Esophagus muscularis mucosa (tissue), 4 donors: ENCODE data around the gene FERMT3. TPM values are rescaled to one million over a fixed set of nuclear protein-coding genes. Genes with fewer than 3 reads are reported as not detected.

Experiments used
- DNase-seq: peaks from one replicate; pipeline ENCODE4 v3.0.0-alpha.2; 2017; ENCODE audit errors: extremely low spot score
- H3K27ac ChIP-seq, 4 donors: fragments of 200-600 bp; sonication (generic); replicated peaks in 1 of 4; 1 replicate in 3 of 4; 2 replicates in 1 of 4; pipeline ENCODE4 v1.5.1; 2016 to 2019; ENCODE audit warnings: mild to moderate bottlenecking in 1 of 4
- H3K27me3 ChIP-seq, 4 donors: fragments of 200-600 bp; sonication (generic); one replicate each; pipeline versions ENCODE4 v1.5.1 to v1.6.0; 2016 to 2019
- H3K36me3 ChIP-seq, 4 donors: fragments of 200-600 bp; sonication (generic); one replicate each; pipeline ENCODE4 v1.5.1; 2016 to 2019
- H3K4me1 ChIP-seq, 4 donors: fragments of 200-600 bp; sonication (generic); one replicate each; pipeline ENCODE4 v1.5.1; 2016 to 2019
- H3K4me3 ChIP-seq, 4 donors: fragments of 200-600 bp; sonication (generic); 1 replicate in 2 of 4; 2 replicates in 2 of 4; pipeline ENCODE4 v1.5.1; 2016 to 2019; ENCODE audit warnings: mild to moderate bottlenecking in 4 of 4, moderate library complexity in 1 of 4
- H3K9me3 ChIP-seq, 4 donors: fragments of 200-600 bp; sonication (generic); 1 replicate in 3 of 4; 2 replicates in 1 of 4; pipeline ENCODE4 v1.5.1; 2016 to 2019
- CTCF ChIP-seq, 3 experiments: fragments of 200-600 bp in 2 of 3; fragments of 450-650 bp in 1 of 3; sonication (generic) in 2 of 3; IDR thresholded peaks; one replicate each; pipeline ENCODE4 v1.5.1; 2017 to 2019; ENCODE audit warnings: antibody characterized with exemption in 3 of 3, mild to moderate bottlenecking in 2 of 3, moderate library complexity in 1 of 3
- EP300 ChIP-seq: sonication (generic); formaldehyde crosslinking; IDR thresholded peaks from one replicate; pipeline ENCODE4 v1.6.1; 2017; ENCODE audit warnings: antibody characterized with exemption
- POLR2A ChIP-seq: fragments of 450-650 bp; IDR thresholded peaks from one replicate; pipeline ENCODE4 v1.6.1; 2017; ENCODE audit warnings: antibody characterized with exemption, moderate library complexity, mild to moderate bottlenecking, low read depth
- POLR2AphosphoS5 ChIP-seq, 2 donors: sonication (generic); formaldehyde crosslinking; IDR thresholded peaks; one replicate each; pipeline ENCODE4 v1.6.1; 2017; ENCODE audit warnings: antibody characterized with exemption in 2 of 2
- whole genome bisulfite sequencing: methylation state at CpG from one replicate; pipeline ENCODE4 v1.1.5; 2018; 5-methylcytosine and 5-hydroxymethylcytosine counted together
- intact Hi-C: fragments of 100-400 bp; cut with DNase I; formaldehyde crosslinking; loops from one replicate; pipeline ENCODE4 v1.15.1; 2023
- total RNA-seq, 4 donors: library from RNA; depleted of rRNA; stranded (reverse); fragments of >200 nt; gene quantifications; one replicate each; pipeline versions ENCODE4 v1.1.0 to v1.2.1, GENCODE V29; 2016

The FERMT3 gene
- total RNA-seq, 4 donors from 2014 or later = 12.9 to 35.5 (median 15.5) TPM

GRCh38 chr11:64164392-64165312 lies 41.9 kb upstream of the FERMT3 start:
- TF ChIP-seq POLR2AphosphoS5 (IDR thresholded peaks at IDR 0.05) (no peak), CTCF (IDR thresholded peaks at IDR 0.05) (no peak), POLR2A (no peak), EP300 (no peak)
- no peaks in the 10 kb centered on the region for H3K9me3 ChIP-seq
- 62% methylated on average over 18 of the region's 20 CpGs for WGBS
- H3K27me3 ChIP-seq = no peaks in the 10 kb centered on the region
- peaks cover 9 to 27% (median 22%) of the 10 kb centered on the region in 4 donors for H3K4me1 ChIP-seq
- no peak for DNase-seq
- no peaks in the 10 kb centered on the region for H3K36me3 ChIP-seq
- H3K27ac ChIP-seq = peak overlapping the region; percentile 61 to 80 (median 78)
- H3K4me3 ChIP-seq = peak overlapping the region; percentile 66 to 99 (median 84)
- intact Hi-C loops = no loop called here

- 4% methylated on average over 10 of the region's 32 CpGs for WGBS
- Histone ChIP-seq H3K4me1 (peaks cover 9 to 27% (median 22%) of the 10 kb centered on the region in 4 donors), H3K4me3 (peak overlapping the region; percentile 66 to 99 (median 84)), H3K36me3 (no peaks in the 10 kb centered on the region), H3K27me3 (no peaks in the 10 kb centered on the region), H3K9me3 (no peaks in the 10 kb centered on the region), H3K27ac (peak overlapping the region; percentile 61 to 80 (median 78))
- no peak for TF ChIP-seq EP300
- no peak for TF ChIP-seq CTCF (IDR thresholded peaks at IDR 0.05)
- no peak for TF ChIP-seq POLR2A
- TF ChIP-seq POLR2AphosphoS5 (IDR thresholded peaks at IDR 0.05) = no peak
- no peak for DNase-seq
- intact Hi-C loops = no loop called here
Measured at GRCh38 chr11:64165481-64165841, 41.1 kb upstream of the FERMT3 start.

- Histone ChIP-seq H3K27me3 (no peaks in the 10 kb centered on the region), H3K4me1 (peaks cover 9 to 27% (median 22%) of the 10 kb centered on the region in 4 donors), H3K9me3 (no peaks in the 10 kb centered on the region), H3K36me3 (no peaks in the 10 kb centered on the region), H3K27ac (peak within 1 kb of the TSS; percentile 61 to 80 (median 78)), H3K4me3 (peak within 1 kb of the TSS; percentile 66 to 99 (median 84))
- TF ChIP-seq POLR2AphosphoS5 (IDR thresholded peaks at IDR 0.05) = peak; percentile 58 to 77
- no peak for TF ChIP-seq EP300
- no peak for TF ChIP-seq CTCF (IDR thresholded peaks at IDR 0.05)
- TF ChIP-seq POLR2A = peak; percentile 12
- DNase-seq = peak; percentile 95
- WGBS = 0% methylated on average over 16 of the region's 92 CpGs
- intact Hi-C loops = no loop called here
Measured at GRCh38 chr11:64165842-64166635, 40.5 kb upstream of the FERMT3 start, which contains the start of gene MACROD1. MACROD1 (minus strand) TSS chr11:64166113; CDS start chr11:64165994, 119 bp downstream.

GRCh38 chr11:64170419-64170818 lies 36.1 kb upstream of the FERMT3 start:
- no peak for DNase-seq
- no peaks in the 10 kb centered on the region for H3K27me3 ChIP-seq
- intact Hi-C loops = no loop called here
- no peak for TF ChIP-seq CTCF (IDR thresholded peaks at IDR 0.05)
- no peak for TF ChIP-seq EP300
- TF ChIP-seq POLR2A = no peak
- no peak for TF ChIP-seq POLR2AphosphoS5 (IDR thresholded peaks at IDR 0.05)
- no peak overlapping the region for H3K27ac ChIP-seq
- peaks cover under 1 to 14% (median 10%) of the 10 kb centered on the region in 4 donors for H3K4me1 ChIP-seq
- H3K4me3 ChIP-seq = no peak overlapping the region
- H3K36me3 ChIP-seq = no peaks in the 10 kb centered on the region
- H3K9me3 ChIP-seq = no peaks in the 10 kb centered on the region
- WGBS = 91% methylated on average over 4 of the region's 4 CpGs
